Measurements from ENCODE around the gene CTNNA1. TPM values are rescaled to one million over a fixed set of nuclear protein-coding genes. Genes with fewer than 3 reads are reported as not detected.

Gene CTNNA1
- total RNA-seq, 1 experiment from 2014 or later: 392 TPM

GRCh38 chr5:138762110-138762509, 8.9 kb downstream of the CTNNA1 start:
- no TSS peak for BruUV-seq (replicated peaks)
- H3K9me3 ChIP-seq: no peaks in the 10 kb centered on the region
- peaks cover 8% of the 10 kb centered on the region; the same call in 1 of the 2 replicates for H3K4me1 ChIP-seq
- no peaks in the 10 kb centered on the region; the same call in none of the 2 replicates for H3K36me3 ChIP-seq (ENCODE audit: control insufficient read depth, insufficient read depth, low read length)
- no peak for DNase-seq
- Mint-ChIP-seq H3K27me3 (ENCODE audit: insufficient read depth, unreplicated experiment) (no peaks in the 10 kb centered on the region), H3K36me3 (ENCODE audit: insufficient read depth, unreplicated experiment) (peaks cover 81% of the 10 kb centered on the region), H3K4me3 (ENCODE audit: unreplicated experiment) (no peak overlapping the region), H3K27ac (ENCODE audit: unreplicated experiment) (no peak overlapping the region), H3K4me1 (ENCODE audit: low read depth, unreplicated experiment) (peaks cover 20% of the 10 kb centered on the region), H3K9me3 (ENCODE audit: unreplicated experiment) (no peaks in the 10 kb centered on the region)
- TF ChIP-seq CTCF (IDR thresholded peaks at IDR 0.05; ENCODE audit: insufficient read depth in 1 of 2, low read depth in 1 of 2, low read length in 1 of 2, severe bottlenecking in 1 of 2, unreplicated experiment in 1 of 2): no peak
- ChIA-PET CTCF (no interaction called here), POLR2A (no interaction called here)
- no peak overlapping the region for H3K4me3 ChIP-seq (ENCODE audit: low read depth, low read length)
- intact Hi-C loops (cut with micrococcal nuclease; ENCODE audit: unreplicated experiment): no loop called here
- H3K27me3 ChIP-seq (replicated peaks; ENCODE audit: control insufficient read depth, insufficient read depth, low read length): no peaks in the 10 kb centered on the region

GRCh38 chr5:138763037-138763778, 10.0 kb downstream of the CTNNA1 start:
- TF ChIP-seq CTCF (IDR thresholded peaks at IDR 0.05; ENCODE audit: insufficient read depth in 1 of 2, low read depth in 1 of 2, low read length in 1 of 2, severe bottlenecking in 1 of 2, unreplicated experiment in 1 of 2): no peak
- no peak overlapping the region for H3K4me3 Mint-ChIP-seq (ENCODE audit: unreplicated experiment)
- peaks cover 8% of the 10 kb centered on the region; the same call in 1 of the 2 replicates for H3K4me1 ChIP-seq
- intact Hi-C loops (cut with micrococcal nuclease; ENCODE audit: unreplicated experiment): no loop called here
- H3K9me3 Mint-ChIP-seq (ENCODE audit: unreplicated experiment): no peaks in the 10 kb centered on the region
- no peaks in the 10 kb centered on the region for H3K27me3 Mint-ChIP-seq (ENCODE audit: insufficient read depth, unreplicated experiment)
- no peaks in the 10 kb centered on the region; the same call in 1 of the 2 replicates for H3K36me3 ChIP-seq (ENCODE audit: control insufficient read depth, insufficient read depth, low read length)
- H3K9me3 ChIP-seq: no peaks in the 10 kb centered on the region
- peaks cover 70% of the 10 kb centered on the region for H3K36me3 Mint-ChIP-seq (ENCODE audit: insufficient read depth, unreplicated experiment)
- DNase-seq: no peak
- no peaks in the 10 kb centered on the region for H3K27me3 ChIP-seq (replicated peaks; ENCODE audit: control insufficient read depth, insufficient read depth, low read length)
- no TSS peak for BruUV-seq (replicated peaks)
- ChIA-PET POLR2A (no interaction called here), CTCF (no interaction called here)
- no peak overlapping the region for H3K27ac Mint-ChIP-seq (ENCODE audit: unreplicated experiment)
- H3K4me3 ChIP-seq (ENCODE audit: low read depth, low read length): no peak overlapping the region
- H3K4me1 Mint-ChIP-seq (ENCODE audit: low read depth, unreplicated experiment): peaks cover 12% of the 10 kb centered on the region

GRCh38 chr5:138770291-138770690, 17.1 kb downstream of the CTNNA1 start:
- ChIA-PET POLR2A (no interaction called here), CTCF (interaction anchor here (0.6 to 1.5 kb wide), 2 partner anchors 9 to 121 kb away, joined by 5 read pairs; no protein-coding TSS in a partner anchor)
- no peaks in the 10 kb centered on the region for H3K27me3 Mint-ChIP-seq (ENCODE audit: insufficient read depth, unreplicated experiment)
- H3K4me1 Mint-ChIP-seq (ENCODE audit: low read depth, unreplicated experiment): peaks cover 38% of the 10 kb centered on the region
- no peaks in the 10 kb centered on the region for H3K9me3 Mint-ChIP-seq (ENCODE audit: unreplicated experiment)
- Histone ChIP-seq H3K9me3 (no peaks in the 10 kb centered on the region), H3K36me3 (ENCODE audit: control insufficient read depth, insufficient read depth, low read length) (no peaks in the 10 kb centered on the region), H3K4me1 (peaks cover 38% of the 10 kb centered on the region), H3K27me3 (replicated peaks; ENCODE audit: control insufficient read depth, insufficient read depth, low read length) (no peaks in the 10 kb centered on the region), H3K4me3 (ENCODE audit: low read depth, low read length) (no peak overlapping the region)
- no peak for TF ChIP-seq CTCF (IDR thresholded peaks at IDR 0.05; ENCODE audit: insufficient read depth in 1 of 2, low read depth in 1 of 2, low read length in 1 of 2, severe bottlenecking in 1 of 2, unreplicated experiment in 1 of 2)
- peaks cover 56% of the 10 kb centered on the region for H3K36me3 Mint-ChIP-seq (ENCODE audit: insufficient read depth, unreplicated experiment)
- BruUV-seq (replicated peaks): no TSS peak
- no peak overlapping the region for H3K27ac Mint-ChIP-seq (ENCODE audit: unreplicated experiment)
- no peak for DNase-seq
- H3K4me3 Mint-ChIP-seq (ENCODE audit: unreplicated experiment): no peak overlapping the region
- intact Hi-C loops (cut with micrococcal nuclease; ENCODE audit: unreplicated experiment): no loop called here
